HG02884 (cell line): ENCODE data around the gene INO80B.

Experiments
- ATAC-seq: cut with Tn5 transposase; IDR thresholded peaks from one replicate; pipeline ENCODE4 v1.9.1; 2021; ENCODE audit warnings: mild to moderate bottlenecking, moderate library complexity; ENCODE audit not compliant: unreplicated experiment

INO80B gene

GRCh38 chr2:74500578-74500946, 45.7 kb downstream of the INO80B start:
- no peak for ATAC-seq

DNA sequence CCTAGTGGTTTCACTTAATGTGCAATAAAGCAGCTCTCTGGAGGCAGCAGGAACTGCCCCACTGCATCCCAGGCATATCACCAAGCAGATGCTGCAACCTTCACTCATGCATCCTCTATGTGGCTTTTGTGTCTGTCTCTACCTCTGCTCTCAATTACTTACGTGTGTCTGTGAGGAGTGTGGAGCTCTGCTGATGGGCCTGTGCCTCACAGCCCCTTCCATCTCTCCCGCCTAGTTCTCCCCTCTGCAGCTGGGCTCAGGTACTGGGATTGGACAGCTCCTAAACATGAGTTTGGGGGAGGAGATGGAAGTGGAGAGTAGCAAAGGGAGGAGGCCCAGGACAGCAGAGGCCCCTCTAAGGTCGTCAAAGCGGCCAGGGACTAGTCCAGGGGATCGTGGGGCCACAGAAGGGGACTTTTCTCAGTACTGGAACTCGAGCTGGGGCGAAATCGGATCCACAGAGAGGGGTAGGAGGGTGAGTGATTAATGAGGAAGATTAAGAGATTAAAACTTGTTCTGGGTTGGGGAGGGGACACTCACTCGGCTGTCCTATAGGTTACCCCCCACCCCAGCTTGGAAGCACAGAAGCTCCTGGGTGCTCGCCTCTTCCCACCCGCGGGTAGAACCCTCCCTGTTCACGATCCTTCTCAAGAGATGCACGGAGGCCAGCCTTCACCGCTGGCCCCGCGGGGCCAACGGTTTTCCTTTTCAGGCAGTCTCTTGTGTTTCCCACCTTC, 46.6 kb downstream of the INO80B start:
- no peak for ATAC-seq

DNA sequence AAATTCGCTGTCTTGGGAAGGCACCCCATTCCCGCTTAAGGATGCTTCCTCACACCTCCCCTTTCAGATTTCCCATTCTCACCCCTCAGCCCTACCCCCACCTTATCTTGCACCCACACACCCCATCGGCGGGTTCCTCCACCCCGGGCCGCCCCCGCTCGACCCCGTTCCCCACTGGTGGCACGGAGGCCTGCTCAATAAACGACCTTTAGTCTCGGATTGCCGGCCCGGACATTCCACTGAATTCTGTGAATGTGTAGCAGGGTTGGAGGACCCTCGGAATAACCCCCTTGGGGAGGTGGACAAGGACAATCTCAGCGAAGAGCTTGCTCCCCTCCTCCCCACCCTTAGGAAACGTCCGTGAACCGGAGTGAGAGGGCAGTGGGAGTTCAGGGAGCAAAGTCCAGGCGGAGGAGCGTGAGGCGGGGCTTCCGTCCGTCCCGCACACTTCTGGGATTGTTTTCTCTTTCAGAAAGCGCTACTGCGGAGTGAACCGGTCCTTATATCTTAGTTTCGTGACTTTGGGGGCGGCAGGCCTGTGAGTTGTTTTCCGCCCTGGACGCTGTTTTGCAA, 47.3 kb downstream of the INO80B start:
- ATAC-seq = no peak

GRCh38 chr2:74502720-74503505, 48.0 kb downstream of the INO80B start:
- peak; percentile 34 for ATAC-seq

DNA sequence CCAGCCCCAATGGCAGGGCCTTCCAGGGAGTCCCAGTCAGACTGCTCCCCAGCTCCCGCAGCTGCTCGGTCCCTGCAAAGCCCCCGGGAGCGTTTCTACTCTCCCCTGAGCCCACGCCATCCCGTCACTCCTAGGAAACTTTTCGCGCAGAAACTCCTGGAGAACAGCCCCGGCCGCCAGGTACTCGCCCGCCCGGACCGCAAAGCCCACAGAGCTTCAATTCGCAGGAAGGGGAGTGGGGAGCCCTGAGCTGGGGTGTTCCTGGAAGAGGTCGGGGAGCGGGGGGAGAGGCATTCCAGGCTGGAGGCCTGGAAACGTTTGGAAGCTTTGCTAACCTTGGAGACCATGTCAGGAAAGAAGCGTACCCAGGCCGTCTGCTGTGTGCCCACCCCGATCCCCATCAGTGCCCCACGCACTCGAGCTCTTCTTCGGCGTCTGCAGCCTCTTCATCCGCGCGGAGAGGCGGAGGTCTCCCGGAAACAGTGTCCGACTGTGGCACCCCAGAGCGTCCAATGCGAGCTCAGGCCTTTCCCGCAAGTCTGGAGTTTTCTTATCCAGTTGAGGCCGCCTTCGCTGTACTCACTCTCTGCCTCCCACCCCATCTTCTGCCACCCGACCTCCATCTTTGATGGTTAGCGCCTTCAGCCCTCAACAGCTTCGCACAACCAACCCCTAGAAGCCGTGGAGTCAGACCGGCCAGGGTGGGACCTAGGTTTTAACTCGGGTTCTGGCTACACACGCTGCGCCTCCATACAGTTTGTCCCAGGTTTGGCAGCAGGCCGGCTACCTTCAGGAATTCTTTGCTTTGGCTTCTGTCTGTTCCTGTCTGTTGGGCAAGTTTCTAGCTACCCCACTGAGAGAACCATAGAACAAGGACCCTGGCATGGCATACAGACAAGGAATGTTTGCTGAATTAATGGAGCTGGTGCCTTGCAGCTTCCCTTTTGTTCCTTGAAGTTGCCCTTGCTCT, 48.9 kb downstream of the INO80B start:
- no peak for ATAC-seq

- no peak for ATAC-seq
Observed at GRCh38 chr2:74504591-74504990, 49.7 kb downstream of the INO80B start.

GRCh38 chr2:74505448-74506246, 50.8 kb downstream of the INO80B start:
- ATAC-seq = no peak

- ATAC-seq = peak; percentile 84
Observed at GRCh38 chr2:74507145-74507925, 52.4 kb downstream of the INO80B start, which contains the start of gene PCGF1. Gene PCGF1 (minus strand): TSS chr2:74507695. CDS start chr2:74507668, 27 bp downstream.
